GM13976 (cell line): ENCODE measurements around the gene SH3PXD2B.
"Not testable (repeated sequence)": the region's sequence is repeated elsewhere in the genome, so short reads cannot be mapped to it uniquely, and the experiment has no call there.

Experiments
- DNase-seq: peaks from one replicate; pipeline ENCODE4 v3.0.0; 2012; ENCODE audit warnings: low spot score
- CTCF ChIP-seq: IDR thresholded peaks from 2 replicates; pipeline ENCODE4 v1.5.1; 2012; ENCODE audit warnings: borderline replicate concordance, mild to moderate bottlenecking; ENCODE audit not compliant: insufficient read depth; ENCODE audit errors: extremely low read depth, missing control alignments, control extremely low read depth
- in situ Hi-C: fragments of 300-500 bp; cut with MboI; formaldehyde crosslinking; loops from one replicate; pipeline ENCODE4 v1.12.0; 2022; ENCODE audit warnings: low sequenced_read_pairs, mixed read lengths, inconsistent platforms; ENCODE audit not compliant: unreplicated experiment

Gene SH3PXD2B

GRCh38 chr5:172356047-172356446, 98.3 kb downstream of the SH3PXD2B start:
- no peak for TF ChIP-seq CTCF
- in situ Hi-C loops: no loop called here

GRCh38 chr5:172353846-172354245, 100.5 kb downstream of the SH3PXD2B start:
- TF ChIP-seq CTCF: no peak
- DNase-seq: no peak
- in situ Hi-C loops: no loop called here

More at GRCh38 chr5:172356047-172356446, 98.3 kb downstream of the SH3PXD2B start:
- DNase-seq: no peak

- in situ Hi-C loops: no loop called here
- no peak for DNase-seq
- no peak for TF ChIP-seq CTCF
Measured at GRCh38 chr5:172353271-172353812, 101.0 kb downstream of the SH3PXD2B start.

- in situ Hi-C loops, DNase-seq: not testable (repeated sequence)
Measured at GRCh38 chr5:172352526-172352925, 101.8 kb downstream of the SH3PXD2B start.

- in situ Hi-C loops: no loop called here
- no peak for DNase-seq
- TF ChIP-seq CTCF: no peak
Measured at GRCh38 chr5:172351240-172351778, 103.0 kb downstream of the SH3PXD2B start.

GRCh38 chr5:172350212-172351181, 103.8 kb downstream of the SH3PXD2B start:
- no peak for TF ChIP-seq CTCF
- no peak for DNase-seq
- in situ Hi-C loops: no loop called here

- in situ Hi-C loops, DNase-seq: not testable (repeated sequence)
Measured at GRCh38 chr5:172348733-172349132, 105.6 kb downstream of the SH3PXD2B start.
